H7 (cell line): ENCODE results near the gene TEX22. TPM values are rescaled to one million over a fixed set of nuclear protein-coding genes. Genes with fewer than 3 reads are reported as not detected.

Source experiments
- DNase-seq: peaks from one replicate; pipeline ENCODE4 v3.0.0; 2012
- H3K27me3 ChIP-seq: 2 replicates; pipeline ENCODE4 v1.6.0; 2011; ENCODE audit warnings: mild to moderate bottlenecking, low read length; ENCODE audit not compliant: control insufficient read depth, insufficient read depth
- H3K36me3 ChIP-seq: replicated peaks from 2 replicates; pipeline ENCODE4 v1.5.1; 2011; ENCODE audit warnings: low read length; ENCODE audit not compliant: control insufficient read depth, insufficient read depth
- H3K4me3 ChIP-seq: 2 replicates; pipeline ENCODE4 v1.5.1; 2011; ENCODE audit warnings: low read depth, mild to moderate bottlenecking, control low read depth, low read length, moderate library complexity; ENCODE audit not compliant: insufficient read depth
- total RNA-seq: library from RNA; depleted of rRNA; stranded (reverse); fragments of >200 nt; shearing (Covaris generic); gene quantifications from 2 replicates; pipeline ENCODE4 v1.2.3, GENCODE V29; 2014

The TEX22 gene
- total RNA-seq, 1 experiment from 2014 or later: 0.42 TPM

GRCh38 chr14:105449276-105450122 is 51.2 kb downstream of the TEX22 start:
- no peak for DNase-seq
- Histone ChIP-seq H3K36me3 (peaks cover 24% of the 10 kb centered on the region), H3K27me3 (no peaks in the 10 kb centered on the region), H3K4me3 (no peak overlapping the region)

- Histone ChIP-seq H3K36me3 (peaks cover 24% of the 10 kb centered on the region), H3K27me3 (no peaks in the 10 kb centered on the region)
These were observed 51.8 kb downstream of the TEX22 start for GRCh38 chr14:105450123-105450505.

GRCh38 chr14:105450864-105451720 is 52.8 kb downstream of the TEX22 start:
- H3K4me3 ChIP-seq: no peak overlapping the region
- H3K27me3 ChIP-seq: no peaks in the 10 kb centered on the region
- H3K36me3 ChIP-seq: peaks cover 28% of the 10 kb centered on the region
- no peak for DNase-seq

More at GRCh38 chr14:105450123-105450505, 51.8 kb downstream of the TEX22 start:
- no peak for DNase-seq
- H3K4me3 ChIP-seq: no peak overlapping the region

GRCh38 chr14:105452963-105453362 is 54.6 kb downstream of the TEX22 start:
- no peak for DNase-seq
- Histone ChIP-seq H3K36me3 (peaks cover 30% of the 10 kb centered on the region), H3K27me3 (no peaks in the 10 kb centered on the region), H3K4me3 (no peak overlapping the region)

- no peak for DNase-seq
- no peaks in the 10 kb centered on the region for H3K27me3 ChIP-seq
- H3K36me3 ChIP-seq: peaks cover 30% of the 10 kb centered on the region
- no peak overlapping the region for H3K4me3 ChIP-seq
These were observed 55.5 kb downstream of the TEX22 start for GRCh38 chr14:105453847-105454246.

GRCh38 chr14:105455086-105455640 is 56.8 kb downstream of the TEX22 start:
- peaks cover 30% of the 10 kb centered on the region for H3K36me3 ChIP-seq
- no peaks in the 10 kb centered on the region for H3K27me3 ChIP-seq
- no peak for DNase-seq
- H3K4me3 ChIP-seq: no peak overlapping the region

- Histone ChIP-seq H3K27me3 (no peaks in the 10 kb centered on the region), H3K36me3 (peaks cover 31% of the 10 kb centered on the region), H3K4me3 (no peak overlapping the region)
- DNase-seq: no peak
These were observed 57.7 kb downstream of the TEX22 start for GRCh38 chr14:105455766-105456660.

- Histone ChIP-seq H3K36me3 (peaks cover 28% of the 10 kb centered on the region), H3K27me3 (no peaks in the 10 kb centered on the region), H3K4me3 (no peak overlapping the region)
- no peak for DNase-seq
These were observed 58.6 kb downstream of the TEX22 start for GRCh38 chr14:105456736-105457617.

- no peak for DNase-seq
- Histone ChIP-seq H3K27me3 (no peaks in the 10 kb centered on the region), H3K36me3 (peaks cover 21% of the 10 kb centered on the region), H3K4me3 (no peak overlapping the region)
These were observed 59.7 kb downstream of the TEX22 start for GRCh38 chr14:105458010-105458409.

- Histone ChIP-seq H3K27me3 (no peaks in the 10 kb centered on the region), H3K36me3 (peaks cover 26% of the 10 kb centered on the region), H3K4me3 (no peak overlapping the region)
- DNase-seq: no peak
These were observed 60.2 kb downstream of the TEX22 start for GRCh38 chr14:105458571-105458970.

GRCh38 chr14:105460116-105460515 is 61.8 kb downstream of the TEX22 start:
- H3K36me3 ChIP-seq: peaks cover 22% of the 10 kb centered on the region
- DNase-seq: no peak

GRCh38 chr14:105460616-105461015 is 62.3 kb downstream of the TEX22 start:
- H3K27me3 ChIP-seq: no peaks in the 10 kb centered on the region
- DNase-seq: no peak
- no peak overlapping the region for H3K4me3 ChIP-seq
- peaks cover 19% of the 10 kb centered on the region for H3K36me3 ChIP-seq

More at GRCh38 chr14:105460116-105460515, 61.8 kb downstream of the TEX22 start:
- Histone ChIP-seq H3K27me3 (no peaks in the 10 kb centered on the region), H3K4me3 (no peak overlapping the region)

- no peak for DNase-seq
- no peak overlapping the region for H3K4me3 ChIP-seq
- H3K27me3 ChIP-seq: no peaks in the 10 kb centered on the region
- H3K36me3 ChIP-seq: peaks cover 13% of the 10 kb centered on the region
These were observed 63.6 kb downstream of the TEX22 start for GRCh38 chr14:105461903-105462302.
